Measurements from ENCODE around the gene SDK2.

The SDK2 gene

GRCh38 chr17:73390221-73390620, 254.0 kb downstream of the SDK2 start:
- no peak for DNase-seq (ENCODE audit: low read depth)

DNA sequence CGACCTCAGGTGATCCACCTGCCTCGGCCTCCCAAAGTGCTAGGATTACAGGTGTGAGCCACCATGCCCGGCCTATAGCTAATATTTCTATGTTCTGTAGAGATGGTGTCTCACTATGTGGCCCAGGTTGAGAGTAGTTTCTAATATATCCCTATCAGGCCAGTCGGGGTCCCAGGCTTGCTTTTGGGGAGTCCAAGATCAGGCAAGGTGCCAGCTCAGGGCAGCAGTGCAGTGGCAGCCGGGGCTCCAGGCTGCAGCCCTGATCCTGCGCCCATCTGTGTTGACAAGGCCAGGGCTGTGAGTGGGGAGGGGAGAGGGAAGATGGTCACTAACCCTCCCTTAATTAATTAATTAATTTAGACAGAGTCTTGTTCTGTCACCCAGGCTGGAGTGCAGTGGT, 254.8 kb downstream of the SDK2 start:
- DNase-seq (ENCODE audit: low read depth), result no peak

GRCh38 chr17:73388578-73388905, 255.7 kb downstream of the SDK2 start:
- DNase-seq (ENCODE audit: low read depth), result no peak

GRCh38 chr17:73387746-73388577, 256.3 kb downstream of the SDK2 start:
- DNase-seq (ENCODE audit: low read depth), result no peak

DNA sequence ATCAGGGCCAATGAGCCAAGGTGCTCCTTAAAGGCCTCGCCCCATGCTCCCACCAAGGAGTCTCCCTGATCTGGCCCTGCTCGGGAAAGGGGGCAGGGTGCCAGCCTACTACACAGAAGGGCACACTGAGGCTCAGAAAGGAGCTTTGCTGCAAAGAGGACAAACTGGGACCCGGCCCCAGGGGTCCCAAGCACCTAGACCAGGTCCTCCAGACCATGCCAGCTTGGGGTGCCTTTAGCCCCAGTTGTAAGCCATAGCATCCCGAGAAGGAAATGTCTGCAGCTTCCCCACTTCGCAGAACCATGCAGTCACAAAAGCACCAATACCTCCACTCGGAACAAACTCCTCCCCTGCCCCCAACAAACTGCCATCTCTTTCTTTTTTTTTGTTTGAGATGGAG, 257.7 kb downstream of the SDK2 start:
- no peak for DNase-seq (ENCODE audit: low read depth)

DNA sequence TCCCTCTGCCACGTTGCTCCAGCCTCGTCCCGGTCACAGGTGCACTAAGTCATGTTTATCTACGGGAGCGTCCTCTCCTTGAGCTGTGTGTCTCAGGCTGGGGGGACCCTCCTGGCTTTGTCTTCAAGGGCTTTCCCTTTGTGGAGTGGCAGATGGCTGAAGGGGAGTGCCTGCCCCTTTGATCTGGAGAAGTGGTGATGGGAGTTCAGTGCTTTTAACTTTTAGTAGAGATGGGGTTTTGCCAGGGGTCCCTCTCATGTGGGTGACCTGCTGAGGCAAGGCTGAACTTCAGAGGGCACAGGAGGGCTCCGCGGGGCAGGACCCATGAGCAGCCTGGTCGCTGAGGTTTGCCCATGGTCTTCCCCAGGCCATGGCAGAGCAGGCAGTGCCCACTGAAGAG, 259.3 kb downstream of the SDK2 start:
- no peak for DNase-seq (ENCODE audit: low read depth)

DNA sequence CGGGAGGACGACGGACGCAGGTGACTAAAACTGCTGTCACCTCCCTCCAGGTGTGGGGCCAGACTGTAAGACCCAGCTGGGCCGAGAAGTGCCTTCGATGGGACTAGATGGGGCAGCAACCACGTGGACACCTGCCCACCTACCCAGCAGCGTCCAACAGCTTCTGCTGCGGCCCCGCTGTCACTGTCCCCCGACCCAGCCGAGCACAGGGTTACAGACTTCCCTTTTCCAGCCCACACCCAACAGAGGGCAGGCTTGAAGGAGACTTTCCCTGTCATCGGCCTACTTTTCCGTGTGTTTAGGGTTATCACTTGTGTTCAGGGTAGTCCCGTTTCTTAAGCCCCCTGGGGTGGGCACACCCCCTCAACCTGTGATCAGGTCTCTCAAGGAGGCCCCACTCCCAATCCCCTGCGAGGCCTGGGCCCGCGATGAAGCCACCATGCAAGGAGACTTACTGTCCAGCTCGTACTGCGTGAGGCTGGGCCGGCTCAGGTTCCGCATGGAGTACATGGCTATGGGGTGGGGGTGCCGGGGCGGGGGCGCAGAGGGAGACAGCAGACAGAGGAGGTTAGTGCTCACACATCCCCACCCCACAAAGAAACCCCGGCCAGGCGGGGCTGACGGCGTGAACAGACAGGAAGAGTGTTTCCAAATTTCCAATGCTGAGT, 263.7 kb downstream of the SDK2 start:
- no peak for DNase-seq (ENCODE audit: low read depth)

GRCh38 chr17:73379826-73380225, 264.4 kb downstream of the SDK2 start:
- DNase-seq (ENCODE audit: low read depth), result no peak

- no peak for DNase-seq (ENCODE audit: low read depth)
Observed at GRCh38 chr17:73378974-73379470, 265.2 kb downstream of the SDK2 start.

- no peak for DNase-seq (ENCODE audit: low read depth)
Observed at GRCh38 chr17:73376636-73377035, 267.6 kb downstream of the SDK2 start.

- DNase-seq (ENCODE audit: low read depth), result no peak
Observed at GRCh38 chr17:73376152-73376551, 268.1 kb downstream of the SDK2 start.

DNA sequence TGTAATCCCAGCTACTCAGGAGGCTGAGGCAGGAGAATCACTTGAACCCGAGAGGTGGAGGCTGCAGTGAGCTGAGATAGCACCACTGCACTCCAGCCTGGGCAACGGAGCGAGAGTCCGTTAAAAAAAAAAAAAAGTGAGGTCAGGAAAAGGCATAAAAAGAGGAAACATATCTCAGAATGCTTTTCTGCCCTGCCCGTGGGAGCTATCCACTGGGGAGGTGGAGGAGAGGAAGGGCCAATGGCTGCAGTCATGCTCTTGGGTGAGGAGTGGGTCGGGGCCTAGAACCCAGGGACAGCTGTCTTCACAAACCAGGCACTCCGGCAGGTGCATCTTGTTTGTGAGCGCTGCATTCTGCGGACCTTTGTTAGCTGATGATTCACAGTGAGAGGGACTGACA, 272.4 kb downstream of the SDK2 start:
- no peak for DNase-seq (ENCODE audit: low read depth)

GRCh38 chr17:73371285-73371684, 273.0 kb downstream of the SDK2 start:
- DNase-seq (ENCODE audit: low read depth), result no peak

DNA sequence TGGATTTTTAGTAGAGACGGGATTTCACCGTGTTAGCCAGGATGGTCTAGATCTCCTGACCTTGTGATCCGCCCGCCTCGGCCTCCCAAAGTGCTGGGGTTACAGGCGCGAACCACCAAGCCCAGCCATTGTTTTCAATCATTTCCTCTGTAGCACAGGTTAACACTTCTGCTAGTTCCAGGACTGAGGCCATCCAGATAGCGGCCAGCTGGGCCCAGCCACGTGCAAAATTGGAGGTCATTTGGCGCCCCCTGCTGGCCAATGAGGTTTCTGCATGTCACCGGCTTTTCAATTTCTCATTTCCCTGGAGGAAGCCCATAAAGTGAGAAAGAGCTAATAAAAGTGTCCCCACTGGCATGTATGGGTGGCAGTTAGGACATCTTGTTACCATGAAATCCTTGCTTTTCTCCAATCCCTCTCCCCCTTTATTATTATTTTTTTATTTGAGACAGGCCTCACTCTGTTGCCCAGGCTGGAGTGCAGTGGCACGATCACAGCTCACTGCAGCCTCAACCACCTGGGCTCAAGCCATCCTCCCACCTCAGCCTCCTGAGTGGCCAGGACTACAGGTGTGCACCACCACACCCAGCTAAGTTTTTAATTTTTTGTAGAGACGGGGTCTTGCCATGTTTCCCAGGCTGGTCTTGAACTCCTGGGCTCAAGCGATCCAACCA, 274.3 kb downstream of the SDK2 start:
- DNase-seq (ENCODE audit: low read depth), result peak; percentile 50

GRCh38 chr17:73369111-73369521, 275.1 kb downstream of the SDK2 start:
- no peak for DNase-seq (ENCODE audit: low read depth)

GRCh38 chr17:73368085-73368631, 276.1 kb downstream of the SDK2 start:
- no peak for DNase-seq (ENCODE audit: low read depth)

- no peak for DNase-seq (ENCODE audit: low read depth)
Observed at GRCh38 chr17:73365906-73366623, 278.2 kb downstream of the SDK2 start.

DNA sequence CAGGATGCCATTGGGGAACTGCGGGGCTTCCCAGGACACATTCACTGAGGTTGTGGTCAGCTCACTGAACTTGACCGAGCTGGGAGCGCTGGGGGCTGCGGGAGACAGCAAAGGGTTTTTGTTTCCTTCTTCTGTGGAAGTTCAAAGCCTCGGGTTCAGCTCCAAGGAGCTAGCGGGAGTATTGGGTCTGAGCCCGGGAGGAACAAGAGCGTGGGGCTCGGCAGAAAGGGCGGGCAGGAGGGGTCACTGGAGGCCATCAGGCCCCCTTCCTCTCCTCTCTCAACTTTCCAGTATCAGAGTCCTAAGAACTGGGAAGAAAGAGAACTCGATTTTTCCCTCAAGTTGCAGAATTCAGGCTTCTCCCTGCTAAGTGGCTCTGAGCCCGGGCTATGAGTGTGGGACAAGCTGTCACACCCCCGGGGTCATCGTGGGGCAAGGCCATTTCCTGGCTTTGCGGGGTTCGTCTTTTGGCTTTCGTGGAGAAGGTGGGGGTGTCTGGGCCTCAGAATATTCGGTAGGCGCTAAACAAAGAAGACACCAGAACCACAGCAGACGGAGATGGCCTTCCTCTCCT, 278.9 kb downstream of the SDK2 start:
- DNase-seq (ENCODE audit: low read depth), result no peak

GRCh38 chr17:73364155-73364522, 280.1 kb downstream of the SDK2 start:
- DNase-seq (ENCODE audit: low read depth), result no peak

GRCh38 chr17:73363442-73364154, 280.6 kb downstream of the SDK2 start:
- DNase-seq (ENCODE audit: low read depth), result no peak

DNA sequence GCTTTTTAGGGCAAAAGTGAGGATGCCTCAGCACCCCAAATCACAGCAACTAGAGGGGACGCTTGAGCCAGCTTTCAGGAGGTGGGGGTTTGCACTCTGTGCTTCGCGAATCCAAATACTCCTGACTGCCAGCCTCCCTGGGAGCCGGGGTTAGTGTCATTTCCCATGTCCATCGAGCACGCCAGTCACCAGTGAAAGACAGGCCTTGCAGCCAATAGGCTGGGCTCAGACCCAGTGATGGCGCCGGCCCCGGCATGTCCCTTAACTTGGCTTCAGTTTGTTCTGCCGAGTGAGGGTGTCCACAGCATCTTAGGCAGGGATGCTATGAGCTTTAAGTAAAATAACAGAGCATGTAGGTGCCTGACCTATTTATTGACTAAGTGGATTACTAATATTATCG, 281.5 kb downstream of the SDK2 start:
- no peak for DNase-seq (ENCODE audit: low read depth)
